C1 segment of cervical spinal cord (tissue), 14 donors: ENCODE measurements around the gene STK16.
"Not testable (repeated sequence)": the region's sequence is repeated elsewhere in the genome, so short reads cannot be mapped to it uniquely, and the experiment has no call there.

Experiments
- DNase-seq, 14 donors: peaks; one replicate each; lab custom pipeline; 2025; lab: John Stamatoyannopoulos, UW

Gene STK16

GRCh38 chr2:219245148-219245898, at the start of gene STK16, which contains the start of gene GLB1L:
Gene STK16, plus strand, starts transcription at chr2:219245479. Its CDS starts 521 bp downstream, at chr2:219246000.
Gene GLB1L, minus strand, starts transcription at chr2:219245444. Its CDS starts 1,871 bp downstream, at chr2:219243573.
- peak; percentile 66 to 94 (median 88) for DNase-seq

GRCh38 chr2:219197388-219197787, 47.9 kb upstream of the STK16 start:
- DNase-seq: no peak

- DNase-seq: no peak
These were observed 46.3 kb upstream of the STK16 start for GRCh38 chr2:219198974-219199373.

- DNase-seq: no peak
These were observed 45.6 kb upstream of the STK16 start for GRCh38 chr2:219199470-219200211.

- peak in 3 of 14 donors; percentile 13 to 48 (median 18) for DNase-seq
These were observed 44.6 kb upstream of the STK16 start for GRCh38 chr2:219200502-219201326.

- not testable (repeated sequence) for DNase-seq
These were observed 43.9 kb upstream of the STK16 start for GRCh38 chr2:219201331-219201730.

- DNase-seq: no peak
These were observed 40.7 kb upstream of the STK16 start for GRCh38 chr2:219204425-219205164.

GRCh38 chr2:219205165-219205538, 40.1 kb upstream of the STK16 start:
- no peak for DNase-seq

- no peak for DNase-seq
These were observed 39.3 kb upstream of the STK16 start for GRCh38 chr2:219205981-219206327.

GRCh38 chr2:219206328-219207133, 38.7 kb upstream of the STK16 start, which contains the start of gene ZFAND2B:
Gene ZFAND2B, plus strand, starts transcription at chr2:219206782. Its CDS starts 206 bp downstream, at chr2:219206988.
- peak; percentile 47 to 95 (median 89) for DNase-seq

- DNase-seq: peak in 1 of 14 donors; percentile 47
These were observed 38.0 kb upstream of the STK16 start for GRCh38 chr2:219207134-219207883.

GRCh38 chr2:219207884-219208740, 37.2 kb upstream of the STK16 start:
- peak in 1 of 14 donors; percentile 16 for DNase-seq

- no peak for DNase-seq
These were observed 35.8 kb upstream of the STK16 start for GRCh38 chr2:219209236-219210195.

- DNase-seq: no peak
These were observed 34.9 kb upstream of the STK16 start for GRCh38 chr2:219210196-219210885.

- no peak for DNase-seq
These were observed 34.4 kb upstream of the STK16 start for GRCh38 chr2:219210886-219211362.

GRCh38 chr2:219213026-219213415, 32.3 kb upstream of the STK16 start:
- DNase-seq: no peak
